Neural cell (in vitro differentiated cells): ENCODE data around the gene ZC4H2. TPM values are rescaled to one million over a fixed set of nuclear protein-coding genes. Genes with fewer than 3 reads are reported as not detected.

ENCODE experiments used
- H2AFZ ChIP-seq: fragments of 200-600, 300-800 bp; sonication (generic), shearing (Covaris generic); 2 replicates; pipeline ENCODE4 v1.6.0; 2014; ENCODE audit warnings: low read depth, mild to moderate bottlenecking, antibody characterized with exemption, low read length, moderate library complexity
- H3F3A ChIP-seq: fragments of 200-600 bp; shearing (Covaris generic); 2 replicates; pipeline ENCODE4 v1.6.1; 2016; ENCODE audit warnings: mild to moderate bottlenecking, moderate library complexity, mixed read lengths, antibody characterized with exemption, low read length; ENCODE audit not compliant: insufficient read depth, poor library complexity, severe bottlenecking
- H3K27ac ChIP-seq: fragments of 200-600, 300-800 bp; sonication (generic), shearing (Covaris generic); 2 replicates; pipeline ENCODE4 v1.5.1; 2014; ENCODE audit warnings: mild to moderate bottlenecking, low read length, moderate library complexity
- H3K27me3 ChIP-seq: fragments of 300-800, 200-600 bp; sonication (generic), shearing (Covaris generic); 2 replicates; pipeline ENCODE4 v1.6.0; 2014; ENCODE audit warnings: mild to moderate bottlenecking, low read depth, low read length, moderate library complexity; ENCODE audit not compliant: insufficient read depth
- H3K36me3 ChIP-seq: fragments of 300-800, 200-600 bp; sonication (generic), shearing (Covaris generic); 2 replicates; pipeline ENCODE4 v1.5.1; 2014; ENCODE audit warnings: mild to moderate bottlenecking, antibody characterized with exemption, low read length, moderate library complexity; ENCODE audit not compliant: insufficient read depth
- H3K4me2 ChIP-seq: fragments of 300-800, 200-600 bp; sonication (generic), shearing (Covaris generic); 2 replicates; pipeline ENCODE4 v1.6.0; 2014; ENCODE audit warnings: mild to moderate bottlenecking, low read length
- H3K4me3 ChIP-seq: fragments of 300-800, 200-600 bp; sonication (generic), shearing (Covaris generic); 2 replicates; pipeline ENCODE4 v1.5.1; 2014; ENCODE audit warnings: mild to moderate bottlenecking, low read length, moderate library complexity
- H3K79me2 ChIP-seq: fragments of 200-600 bp; shearing (Covaris generic); replicated peaks from 2 replicates; pipeline ENCODE4 v1.6.0; 2014; ENCODE audit warnings: mild to moderate bottlenecking, low read length, moderate library complexity; ENCODE audit not compliant: insufficient read depth
- H3K9ac ChIP-seq: fragments of 300-800, 200-600 bp; sonication (generic), shearing (Covaris generic); 2 replicates; pipeline ENCODE4 v1.6.1; 2016; ENCODE audit warnings: mild to moderate bottlenecking, low read length, mixed read lengths
- H3K9me2 ChIP-seq: fragments of 200-600 bp; shearing (Covaris generic); 2 replicates; pipeline ENCODE4 v1.6.1; 2016; ENCODE audit warnings: mild to moderate bottlenecking, low read length, mixed read lengths; ENCODE audit not compliant: insufficient read depth
- H3K9me3 ChIP-seq: fragments of 200-600, 300-800 bp; sonication (generic), shearing (Covaris generic); 2 replicates; pipeline ENCODE4 v1.6.1; 2016; ENCODE audit warnings: mild to moderate bottlenecking, mixed run types, low read length, moderate library complexity, mixed read lengths
- H4K20me1 ChIP-seq: fragments of 200-600 bp; shearing (Covaris generic); 2 replicates; pipeline ENCODE4 v1.6.1; 2016; ENCODE audit warnings: mild to moderate bottlenecking, mixed run types; ENCODE audit not compliant: insufficient read depth
- EP300 ChIP-seq: fragments of 450-650 bp; conservative IDR thresholded peaks from 2 replicates; pipeline ENCODE4 v1.6.1; 2014; ENCODE audit warnings: antibody characterized with exemption, mild to moderate bottlenecking, moderate library complexity; ENCODE audit not compliant: poor library complexity, severe bottlenecking
- EZH2 ChIP-seq: fragments of 200-600, 300-800 bp; shearing (Covaris generic), sonication (generic); IDR thresholded peaks from 2 replicates; pipeline ENCODE4 v1.6.1; 2014; ENCODE audit warnings: antibody characterized with exemption, low read length, borderline replicate concordance, mild to moderate bottlenecking; ENCODE audit not compliant: insufficient read depth, poor library complexity, severe bottlenecking
- MXI1 ChIP-seq: fragments of 450-650 bp; conservative IDR thresholded peaks from 2 replicates; pipeline ENCODE4 v1.6.1; 2014; ENCODE audit warnings: antibody characterized with exemption, mild to moderate bottlenecking; ENCODE audit not compliant: poor library complexity, severe bottlenecking
- POLR2AphosphoS5 ChIP-seq: IDR thresholded peaks from 2 replicates; pipeline ENCODE4 v1.6.1; 2012
- RAD21 ChIP-seq: fragments of 450-650 bp; conservative IDR thresholded peaks from 2 replicates; pipeline ENCODE4 v1.6.1; 2014; ENCODE audit warnings: antibody characterized with exemption, mild to moderate bottlenecking, moderate library complexity
- SMC3 ChIP-seq: fragments of 450-650 bp; conservative IDR thresholded peaks from 2 replicates; pipeline ENCODE4 v1.6.1; 2014; ENCODE audit warnings: antibody characterized with exemption, mild to moderate bottlenecking, moderate library complexity; ENCODE audit not compliant: poor library complexity
- TAF1 ChIP-seq: IDR thresholded peaks from 2 replicates; pipeline ENCODE4 v1.6.1; 2012; ENCODE audit warnings: low read depth
- polyA plus RNA-seq: library from polyadenylated mRNA; depleted of rRNA; stranded (reverse); fragments of >200 nt; gene quantifications from 2 replicates; pipeline ENCODE4 v1.2.3, GENCODE V29; 2014
- TF ChIP-seq, protein P1 (sequence below): IDR thresholded peaks from 2 replicates; pipeline ENCODE4 v1.6.1; 2012; ENCODE audit warnings: borderline replicate concordance
- TF ChIP-seq, protein P2 (sequence below): fragments of 450-650 bp; IDR thresholded peaks from 2 replicates; pipeline ENCODE4 v1.5.1; 2014; ENCODE audit warnings: antibody characterized with exemption, mild to moderate bottlenecking, moderate library complexity; ENCODE audit not compliant: poor library complexity, severe bottlenecking

Gene ZC4H2
- polyA plus RNA-seq, 1 donor from 2014 or later = 81.4 TPM

DNA sequence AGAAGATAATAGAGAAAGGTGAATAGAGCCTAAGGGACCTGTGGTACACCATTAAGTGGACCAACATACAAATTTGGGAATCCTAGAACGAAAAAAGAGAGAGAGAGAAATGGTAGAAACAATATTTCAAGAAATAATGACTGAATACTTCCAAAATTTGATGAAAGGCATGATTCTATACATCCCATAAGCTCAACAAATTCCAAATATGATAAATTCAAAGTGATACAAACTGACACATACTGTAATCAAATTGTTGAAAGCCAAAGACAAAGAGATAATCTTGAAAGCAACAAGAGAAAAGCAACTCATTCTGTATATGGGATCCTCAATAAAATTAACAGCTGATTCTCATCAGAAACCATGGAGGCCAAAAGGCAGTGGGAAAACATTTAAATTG lies 20.6 kb upstream of the ZC4H2 start:
- Histone ChIP-seq H2AFZ (no peak overlapping the region), H3F3A (no peaks in the 10 kb centered on the region), H3K9me2 (no peaks in the 10 kb centered on the region), H3K4me2 (no peak overlapping the region), H3K9me3 (no peaks in the 10 kb centered on the region), H3K4me3 (no peak overlapping the region), H4K20me1 (no peaks in the 10 kb centered on the region), H3K36me3 (no peaks in the 10 kb centered on the region), H3K27me3 (no peaks in the 10 kb centered on the region), H3K79me2 (no peaks in the 10 kb centered on the region), H3K9ac (no peak overlapping the region), H3K27ac (no peak overlapping the region)
- TF ChIP-seq EZH2 = no peak
- TF ChIP-seq, protein P1, sequence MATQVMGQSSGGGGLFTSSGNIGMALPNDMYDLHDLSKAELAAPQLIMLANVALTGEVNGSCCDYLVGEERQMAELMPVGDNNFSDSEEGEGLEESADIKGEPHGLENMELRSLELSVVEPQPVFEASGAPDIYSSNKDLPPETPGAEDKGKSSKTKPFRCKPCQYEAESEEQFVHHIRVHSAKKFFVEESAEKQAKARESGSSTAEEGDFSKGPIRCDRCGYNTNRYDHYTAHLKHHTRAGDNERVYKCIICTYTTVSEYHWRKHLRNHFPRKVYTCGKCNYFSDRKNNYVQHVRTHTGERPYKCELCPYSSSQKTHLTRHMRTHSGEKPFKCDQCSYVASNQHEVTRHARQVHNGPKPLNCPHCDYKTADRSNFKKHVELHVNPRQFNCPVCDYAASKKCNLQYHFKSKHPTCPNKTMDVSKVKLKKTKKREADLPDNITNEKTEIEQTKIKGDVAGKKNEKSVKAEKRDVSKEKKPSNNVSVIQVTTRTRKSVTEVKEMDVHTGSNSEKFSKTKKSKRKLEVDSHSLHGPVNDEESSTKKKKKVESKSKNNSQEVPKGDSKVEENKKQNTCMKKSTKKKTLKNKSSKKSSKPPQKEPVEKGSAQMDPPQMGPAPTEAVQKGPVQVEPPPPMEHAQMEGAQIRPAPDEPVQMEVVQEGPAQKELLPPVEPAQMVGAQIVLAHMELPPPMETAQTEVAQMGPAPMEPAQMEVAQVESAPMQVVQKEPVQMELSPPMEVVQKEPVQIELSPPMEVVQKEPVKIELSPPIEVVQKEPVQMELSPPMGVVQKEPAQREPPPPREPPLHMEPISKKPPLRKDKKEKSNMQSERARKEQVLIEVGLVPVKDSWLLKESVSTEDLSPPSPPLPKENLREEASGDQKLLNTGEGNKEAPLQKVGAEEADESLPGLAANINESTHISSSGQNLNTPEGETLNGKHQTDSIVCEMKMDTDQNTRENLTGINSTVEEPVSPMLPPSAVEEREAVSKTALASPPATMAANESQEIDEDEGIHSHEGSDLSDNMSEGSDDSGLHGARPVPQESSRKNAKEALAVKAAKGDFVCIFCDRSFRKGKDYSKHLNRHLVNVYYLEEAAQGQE = no peak
- TF ChIP-seq, protein P2, sequence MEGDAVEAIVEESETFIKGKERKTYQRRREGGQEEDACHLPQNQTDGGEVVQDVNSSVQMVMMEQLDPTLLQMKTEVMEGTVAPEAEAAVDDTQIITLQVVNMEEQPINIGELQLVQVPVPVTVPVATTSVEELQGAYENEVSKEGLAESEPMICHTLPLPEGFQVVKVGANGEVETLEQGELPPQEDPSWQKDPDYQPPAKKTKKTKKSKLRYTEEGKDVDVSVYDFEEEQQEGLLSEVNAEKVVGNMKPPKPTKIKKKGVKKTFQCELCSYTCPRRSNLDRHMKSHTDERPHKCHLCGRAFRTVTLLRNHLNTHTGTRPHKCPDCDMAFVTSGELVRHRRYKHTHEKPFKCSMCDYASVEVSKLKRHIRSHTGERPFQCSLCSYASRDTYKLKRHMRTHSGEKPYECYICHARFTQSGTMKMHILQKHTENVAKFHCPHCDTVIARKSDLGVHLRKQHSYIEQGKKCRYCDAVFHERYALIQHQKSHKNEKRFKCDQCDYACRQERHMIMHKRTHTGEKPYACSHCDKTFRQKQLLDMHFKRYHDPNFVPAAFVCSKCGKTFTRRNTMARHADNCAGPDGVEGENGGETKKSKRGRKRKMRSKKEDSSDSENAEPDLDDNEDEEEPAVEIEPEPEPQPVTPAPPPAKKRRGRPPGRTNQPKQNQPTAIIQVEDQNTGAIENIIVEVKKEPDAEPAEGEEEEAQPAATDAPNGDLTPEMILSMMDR = no peak
- TF ChIP-seq POLR2AphosphoS5 = no peak
- TF ChIP-seq SMC3 = no peak
- TF ChIP-seq EP300 = no peak
- TF ChIP-seq TAF1 = no peak
- TF ChIP-seq RAD21 = no peak
- no peak for TF ChIP-seq MXI1

DNA sequence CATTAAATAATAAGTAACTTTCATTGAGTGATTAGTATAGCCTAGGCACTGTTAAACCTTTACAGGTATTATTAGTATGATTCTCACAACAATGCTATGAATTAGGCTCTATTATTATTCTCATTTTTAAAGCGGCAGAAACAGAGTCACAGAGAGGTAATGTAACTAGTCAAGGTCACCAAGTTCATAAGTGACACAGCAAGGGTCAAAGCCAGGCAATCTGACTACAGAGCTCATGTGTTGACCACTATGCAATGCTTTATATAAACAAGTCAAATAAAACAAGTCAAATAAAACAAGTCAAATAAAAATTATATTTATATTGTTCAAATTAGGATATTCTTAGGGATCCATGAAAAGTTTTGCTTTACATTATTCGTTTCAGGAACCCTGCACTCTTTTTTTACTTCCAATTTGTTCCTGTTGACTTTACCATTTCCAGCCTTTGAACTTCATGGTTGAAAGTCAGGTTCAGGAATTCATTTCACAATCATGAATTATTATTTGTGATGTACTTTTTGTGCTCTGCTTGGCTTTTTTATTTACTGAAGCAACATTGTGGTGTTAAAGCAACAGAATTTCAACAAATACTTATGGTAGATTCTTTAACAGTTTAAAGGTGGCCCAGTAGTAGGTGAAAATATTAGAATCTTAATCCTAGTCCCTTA lies 18.0 kb upstream of the ZC4H2 start:
- H3K27me3 ChIP-seq = no peaks in the 10 kb centered on the region
- H3K9me3 ChIP-seq = no peaks in the 10 kb centered on the region
- no peak overlapping the region for H3K27ac ChIP-seq
- H3K79me2 ChIP-seq = no peaks in the 10 kb centered on the region
- TF ChIP-seq MXI1 (no peak), EP300 (no peak)
- H3K36me3 ChIP-seq = no peaks in the 10 kb centered on the region
- no peaks in the 10 kb centered on the region for H4K20me1 ChIP-seq
- no peaks in the 10 kb centered on the region for H3F3A ChIP-seq
- H3K9me2 ChIP-seq = no peaks in the 10 kb centered on the region
- H3K4me2 ChIP-seq = no peak overlapping the region
- no peak overlapping the region for H2AFZ ChIP-seq
- H3K4me3 ChIP-seq = no peak overlapping the region
- H3K9ac ChIP-seq = no peak overlapping the region
